HG03064 (cell line): ENCODE data around the gene CLEC16A.

Source experiments
- ATAC-seq: cut with Tn5 transposase; IDR thresholded peaks from one replicate; pipeline ENCODE4 v1.9.1; 2021; ENCODE audit warnings: low read depth; ENCODE audit not compliant: unreplicated experiment

CLEC16A gene

DNA sequence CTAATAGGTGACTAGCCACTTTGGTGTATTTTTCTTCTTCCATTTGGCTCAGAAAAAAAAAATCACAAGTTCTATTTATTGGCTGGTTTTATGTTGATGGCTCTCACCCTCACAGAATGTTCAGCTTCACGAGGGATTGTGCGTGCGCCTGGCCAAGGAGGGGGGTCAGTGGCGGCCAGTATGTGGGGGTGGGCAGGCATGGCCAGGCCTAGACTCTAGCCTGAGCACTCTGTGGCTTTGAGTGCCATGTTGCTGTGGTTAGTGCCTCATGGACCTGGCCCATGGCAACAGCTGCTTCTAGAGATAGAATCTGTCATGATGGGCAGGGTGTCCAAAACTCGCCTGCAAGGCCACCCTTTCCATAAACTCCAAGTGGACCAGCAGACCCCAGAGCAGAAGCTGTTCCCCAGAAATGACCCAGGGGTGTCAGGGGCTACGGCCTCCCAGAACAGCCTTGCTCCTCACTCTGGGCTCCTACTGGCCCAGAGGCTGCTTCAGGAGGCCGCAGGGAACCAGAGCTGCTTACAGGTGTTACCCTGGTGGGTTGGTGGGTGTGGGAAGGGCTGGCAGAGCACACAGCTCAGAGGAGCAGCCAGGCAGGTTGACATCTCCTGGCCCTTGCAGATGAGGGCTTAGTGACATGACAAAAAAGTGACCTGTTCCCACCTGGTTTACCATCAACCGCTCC is 186.8 kb downstream of the CLEC16A start:
- ATAC-seq: no peak

DNA sequence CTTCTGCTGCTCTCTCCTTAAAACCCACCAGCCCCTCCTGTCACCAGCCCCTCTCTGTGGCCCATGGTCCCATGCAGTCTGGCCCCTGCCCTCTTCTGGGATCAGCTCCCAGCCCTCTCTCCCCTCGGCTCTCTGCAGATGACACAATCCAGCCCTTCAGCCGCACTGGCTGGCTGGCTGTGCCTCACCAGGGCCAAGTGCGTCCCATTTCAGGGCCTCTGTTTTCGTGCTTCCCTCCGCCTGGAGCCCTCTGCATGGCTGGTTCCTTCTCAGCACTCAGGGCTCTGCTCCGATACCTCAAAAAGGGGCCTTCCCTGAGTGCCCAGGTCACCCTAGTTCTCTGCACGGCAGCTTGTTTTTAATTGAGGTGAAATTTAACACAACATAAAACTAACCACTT is 187.3 kb downstream of the CLEC16A start:
- ATAC-seq: no peak

DNA sequence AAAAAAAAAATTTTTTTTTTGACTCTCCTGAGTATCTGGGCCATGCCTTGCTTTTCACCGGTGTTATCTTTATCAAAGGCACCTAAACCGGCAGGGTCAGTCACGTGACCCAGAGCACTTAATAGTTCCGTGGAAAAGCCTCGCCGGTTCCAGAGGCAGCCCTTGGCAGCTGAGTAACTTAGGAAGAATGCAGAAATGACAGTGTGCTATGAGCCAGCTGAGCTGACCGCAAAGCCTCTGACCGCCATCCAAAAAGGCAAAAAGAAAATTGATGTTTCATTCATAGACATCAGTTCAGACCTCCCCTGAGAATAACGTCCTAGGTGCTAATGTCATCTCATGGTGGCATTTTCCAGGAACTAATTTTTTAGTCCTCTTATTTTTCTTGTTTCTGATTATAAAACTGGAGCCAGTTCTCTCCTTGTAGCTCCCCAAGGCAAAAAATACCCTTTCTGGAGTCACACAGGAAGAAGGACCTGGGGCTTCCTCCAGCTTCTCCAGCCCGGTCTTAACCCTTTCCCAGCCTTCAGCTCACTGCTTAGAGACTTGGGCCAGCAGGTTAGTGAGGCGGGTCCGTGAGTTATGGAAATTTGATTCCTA is 189.1 kb downstream of the CLEC16A start:
- ATAC-seq: no peak

DNA sequence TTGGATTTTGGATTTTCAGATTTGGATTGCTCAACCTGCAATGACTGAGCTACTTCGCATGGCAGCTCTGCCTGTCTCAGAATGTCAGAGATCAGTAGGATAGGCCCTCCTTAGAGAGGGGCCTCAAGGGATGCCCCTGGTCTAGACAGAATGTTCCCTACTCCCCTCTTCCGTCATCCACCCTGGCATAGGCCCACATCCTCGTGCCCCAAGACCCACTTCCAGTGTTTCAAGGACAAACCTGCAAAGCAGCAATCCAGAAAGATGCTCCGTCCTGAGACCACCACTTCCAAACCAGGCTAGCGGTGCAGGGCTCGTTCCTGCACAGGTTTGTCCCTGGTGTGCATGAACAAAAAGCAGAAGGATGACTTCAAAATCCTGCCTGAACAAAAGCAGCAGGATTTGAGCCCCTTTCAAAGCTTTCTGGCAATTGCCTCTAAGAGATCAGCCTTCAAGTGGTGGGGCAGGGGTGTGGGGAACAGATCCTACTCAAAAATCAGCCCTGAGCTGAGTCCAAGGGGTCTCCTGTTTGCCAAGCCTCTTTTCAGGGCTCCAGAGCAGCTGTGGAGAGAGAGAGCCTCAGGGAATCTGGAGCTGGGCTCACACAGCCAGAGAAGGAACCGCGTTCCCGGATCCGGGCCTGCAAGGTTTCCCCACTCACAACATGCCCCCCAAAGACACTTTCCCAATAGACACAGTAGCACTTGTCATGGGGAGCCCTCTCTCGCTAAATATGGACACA is 190.5 kb downstream of the CLEC16A start:
- no peak for ATAC-seq

DNA sequence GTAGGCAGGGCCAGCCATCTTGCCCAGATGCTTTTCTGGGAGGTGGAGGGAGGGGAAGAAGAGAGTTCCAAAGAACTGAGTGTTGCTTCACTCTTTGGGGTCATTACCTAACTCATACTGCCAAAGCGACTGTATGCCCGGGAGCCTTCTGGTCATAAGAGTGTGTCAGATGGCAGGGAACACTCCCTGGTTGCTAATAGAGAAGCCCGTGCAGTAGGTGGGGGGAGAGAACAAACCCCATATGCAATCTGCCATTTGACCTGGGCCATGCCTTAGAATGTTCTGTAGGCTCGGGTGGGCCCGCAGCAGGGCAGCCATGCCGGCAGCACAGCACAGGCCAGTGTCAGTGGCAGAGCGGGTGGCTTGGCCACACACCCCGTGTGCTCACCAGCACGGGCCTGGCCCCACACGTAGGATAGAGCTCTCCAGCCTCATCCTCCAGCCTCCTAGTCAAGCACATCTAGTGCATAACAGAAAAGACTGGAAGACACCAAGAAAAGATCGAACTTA is 191.2 kb downstream of the CLEC16A start:
- no peak for ATAC-seq

DNA sequence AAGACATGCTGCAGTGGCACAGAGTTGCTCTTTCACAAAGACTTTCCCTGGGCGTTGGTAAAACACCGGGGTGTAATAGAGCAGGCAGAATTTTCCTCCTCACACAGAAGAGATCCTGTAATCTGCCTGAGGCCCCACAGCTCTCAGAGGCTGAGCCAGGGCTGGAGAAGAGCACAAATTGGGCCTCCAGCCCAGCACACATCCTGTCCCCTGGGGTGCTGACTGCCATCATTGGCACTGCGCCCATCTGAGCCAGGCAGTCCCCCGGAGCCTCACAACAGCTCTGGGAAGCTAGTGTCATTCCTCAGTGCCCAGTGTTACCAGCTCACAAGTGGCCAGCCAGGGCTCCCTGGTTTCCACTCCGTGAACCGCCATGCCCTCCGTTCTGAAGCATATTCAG is 192.2 kb downstream of the CLEC16A start:
- no peak for ATAC-seq

DNA sequence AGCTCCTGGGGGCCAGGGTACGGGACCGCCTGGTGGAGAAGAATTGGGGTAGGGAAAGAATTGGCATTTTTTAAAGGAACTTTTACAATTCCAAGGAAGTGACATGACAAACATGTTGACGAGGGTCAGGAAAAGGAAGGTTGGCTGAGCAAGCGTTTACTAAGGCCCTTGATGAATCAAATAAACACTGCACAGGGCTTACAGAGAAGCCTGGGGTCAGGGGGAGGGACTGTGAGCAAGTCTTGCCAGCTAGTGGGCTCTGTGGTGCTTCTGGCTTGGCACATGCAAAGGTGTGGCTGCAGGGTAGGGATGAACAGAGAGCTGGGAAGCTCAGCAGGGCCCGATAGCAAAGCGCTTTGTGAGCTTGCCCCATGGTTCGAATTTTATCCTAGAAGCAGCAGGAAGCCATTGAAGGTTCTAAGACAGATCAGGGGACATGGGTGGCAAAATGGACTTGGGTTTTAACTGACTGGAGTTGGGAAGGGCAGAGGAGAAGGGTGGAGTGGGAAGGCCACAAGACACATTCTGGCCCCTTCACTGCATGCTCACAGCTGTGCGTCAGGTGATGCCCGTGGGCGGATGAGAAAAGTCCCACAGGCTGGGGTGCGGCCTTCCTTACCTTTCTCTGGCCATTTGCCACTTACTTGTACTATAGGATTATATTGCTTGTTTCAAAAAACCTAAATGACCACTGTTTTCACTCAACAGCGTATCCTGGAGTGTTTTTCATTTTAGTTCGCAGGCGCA is 193.8 kb downstream of the CLEC16A start:
- ATAC-seq: no peak

DNA sequence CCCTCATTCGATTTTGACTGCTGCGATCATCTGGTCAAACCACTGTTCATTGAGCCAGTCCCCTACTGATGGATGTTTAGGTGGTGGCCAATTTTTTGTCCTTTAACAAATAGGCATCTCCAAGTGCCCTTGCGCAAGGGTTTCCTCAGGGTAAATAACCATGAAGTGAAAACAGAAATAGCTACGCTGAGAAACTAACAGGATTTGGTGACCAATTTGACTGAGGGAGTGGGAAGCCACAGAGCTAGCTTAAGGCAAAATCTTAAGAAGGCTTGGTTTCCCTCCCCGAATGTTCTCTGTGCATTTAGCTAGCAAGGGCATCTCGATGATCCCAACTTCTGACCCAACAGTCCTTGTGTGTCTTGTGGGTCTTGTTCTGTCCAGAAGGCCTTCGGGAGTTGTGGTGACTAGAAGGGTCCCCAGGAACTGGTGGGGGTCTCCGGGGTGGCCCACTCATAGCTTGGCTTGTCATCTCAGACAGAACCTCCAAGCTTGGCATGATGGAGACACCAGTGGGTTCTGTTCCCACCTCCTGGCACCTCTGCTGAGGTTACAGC is 194.5 kb downstream of the CLEC16A start:
- no peak for ATAC-seq

DNA sequence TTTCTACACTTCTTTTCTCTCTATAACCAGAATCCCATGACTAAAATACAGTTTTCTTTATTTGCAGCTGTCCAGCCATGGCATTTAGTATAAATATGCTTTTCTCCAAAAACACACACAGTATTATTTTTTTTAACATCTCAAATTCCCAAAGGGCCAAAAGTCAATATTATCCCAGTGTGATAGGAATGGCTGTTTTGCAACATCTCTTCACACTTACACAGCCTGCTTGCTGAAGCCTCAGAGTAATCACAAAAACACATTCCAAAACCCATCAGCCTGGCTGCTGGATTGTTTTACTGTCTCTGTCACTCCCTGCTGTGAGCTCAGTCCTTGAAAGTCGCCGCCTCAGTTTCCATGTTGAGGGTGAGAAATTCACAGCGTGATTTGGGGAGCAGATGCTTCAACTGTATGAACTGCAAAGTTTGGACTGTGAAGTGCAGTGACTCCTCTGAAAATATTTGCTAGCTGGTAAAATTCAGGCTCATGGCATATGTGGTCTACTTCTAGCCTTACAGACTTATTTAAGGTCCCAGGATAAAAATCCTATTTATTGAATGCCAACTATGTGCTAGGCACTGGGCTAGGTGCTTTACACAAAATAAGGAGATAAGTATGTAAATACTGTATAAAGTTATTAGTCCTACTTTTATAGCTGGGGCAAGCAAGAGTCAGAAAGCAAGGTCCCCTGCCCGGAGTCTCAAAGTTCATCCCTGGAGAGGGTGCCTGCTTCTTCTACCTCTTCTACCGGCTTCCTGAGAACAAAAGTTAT is 195.1 kb downstream of the CLEC16A start:
- ATAC-seq: no peak

DNA sequence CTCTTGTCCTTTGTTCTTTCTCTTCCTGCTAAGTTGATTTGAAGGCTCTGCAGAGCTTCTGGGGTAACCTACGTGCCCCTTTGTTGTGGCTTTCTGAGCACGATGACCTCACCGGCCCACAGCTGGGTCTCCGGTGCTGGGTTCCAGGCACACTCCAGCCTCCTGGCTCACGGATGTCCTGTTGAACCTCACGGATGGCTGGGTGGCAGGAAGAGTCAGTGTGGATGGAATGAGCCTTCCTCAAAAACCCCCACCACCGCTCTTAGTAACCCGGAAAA is 195.7 kb downstream of the CLEC16A start:
- no peak for ATAC-seq

DNA sequence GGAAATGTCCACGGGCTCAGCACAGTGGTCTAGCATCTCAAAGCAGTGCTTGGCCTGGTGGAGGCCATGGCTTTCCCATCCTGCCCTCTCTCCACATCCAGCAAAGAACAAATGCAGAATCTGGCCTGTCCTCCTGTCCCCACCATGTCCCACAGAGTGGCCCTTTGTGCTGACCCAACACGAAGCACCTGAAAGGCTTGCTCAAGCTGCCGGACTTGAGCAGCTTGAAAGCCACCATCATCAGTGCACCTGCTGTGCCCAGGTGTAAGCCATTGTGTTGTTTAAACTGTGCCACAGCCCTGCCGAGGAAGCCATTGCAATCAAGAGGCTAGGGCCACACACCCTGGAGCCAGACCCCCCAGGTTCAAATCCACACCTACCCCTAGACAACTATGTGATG is 196.1 kb downstream of the CLEC16A start:
- no peak for ATAC-seq

DNA sequence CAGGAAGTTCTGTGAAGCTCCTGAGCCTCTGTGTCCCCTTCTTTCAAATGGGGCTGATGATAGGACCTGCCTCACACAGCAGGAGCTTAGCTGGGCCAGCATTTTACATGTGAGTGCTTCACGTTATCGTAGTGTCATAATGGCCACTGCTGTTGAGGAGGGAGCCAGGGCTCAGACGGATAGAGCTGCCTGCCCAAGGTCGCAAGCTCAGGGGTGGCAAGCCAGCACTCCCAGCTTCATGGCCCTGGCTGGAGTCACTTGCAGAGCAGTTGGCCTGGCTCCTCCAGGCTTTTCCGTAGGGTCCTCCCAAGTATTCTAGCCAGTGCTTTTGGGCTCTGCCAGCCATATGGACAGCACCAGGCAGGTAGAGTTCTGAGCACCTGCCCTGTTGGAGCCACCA is 196.5 kb downstream of the CLEC16A start:
- no peak for ATAC-seq

DNA sequence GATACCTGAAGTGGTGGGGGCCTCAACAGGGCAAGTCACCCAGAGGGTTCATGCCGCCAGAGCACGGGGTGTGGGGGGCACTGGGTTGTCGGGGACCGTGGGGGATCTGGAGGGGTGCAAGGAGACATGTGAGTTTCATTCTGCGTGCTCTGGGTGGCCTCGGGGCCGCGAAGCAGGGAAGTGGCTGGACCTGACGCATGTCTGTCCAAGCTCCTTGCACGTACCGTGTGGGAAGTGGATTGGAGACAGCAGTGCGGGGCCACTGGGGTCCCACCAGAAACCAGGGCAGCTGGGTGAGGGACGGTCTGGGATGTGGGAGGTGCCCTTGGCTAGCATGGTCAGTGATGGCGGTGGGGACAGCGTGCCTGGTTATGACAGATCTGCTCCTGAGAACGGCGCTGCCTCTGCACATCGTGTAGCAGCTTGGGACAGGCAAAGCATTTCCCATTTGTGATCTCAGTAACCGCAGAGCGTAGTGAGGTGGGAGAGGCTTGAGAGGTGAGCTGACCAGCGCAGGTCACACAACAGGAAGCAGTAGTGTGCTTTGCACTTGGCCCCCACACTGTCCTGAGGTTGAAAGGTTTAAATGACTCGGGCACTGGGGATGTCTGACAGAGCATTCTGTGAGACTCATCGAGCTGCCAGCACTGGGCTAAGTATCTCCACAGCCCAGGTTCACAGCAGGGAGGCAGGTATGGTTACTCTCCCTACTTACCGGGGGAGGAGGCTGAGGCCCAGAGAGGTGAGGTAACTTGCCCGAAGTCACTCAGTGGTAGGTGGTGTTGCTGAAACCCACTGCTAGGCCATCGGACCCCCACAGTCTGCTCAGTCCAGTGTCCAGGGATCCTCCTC is 197.3 kb downstream of the CLEC16A start:
- no peak for ATAC-seq

DNA sequence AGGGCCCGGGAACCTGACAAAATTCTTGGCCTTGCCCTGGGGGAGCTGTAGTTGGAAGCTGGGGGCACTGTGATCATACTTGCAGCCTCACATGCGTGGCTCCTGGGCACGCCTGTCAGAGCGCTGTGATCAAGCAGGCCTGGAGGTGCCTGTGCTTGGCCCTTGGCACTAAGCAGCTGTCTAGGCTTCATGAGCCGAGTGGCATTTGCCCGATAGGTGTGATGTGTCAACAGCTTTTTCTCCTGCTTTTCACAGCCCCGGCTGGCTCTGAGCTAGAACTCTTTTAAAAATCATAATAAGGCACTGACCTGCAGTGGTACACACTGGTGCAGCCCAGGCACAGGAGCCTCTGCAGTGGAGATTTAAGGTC is 197.9 kb downstream of the CLEC16A start:
- ATAC-seq: no peak

DNA sequence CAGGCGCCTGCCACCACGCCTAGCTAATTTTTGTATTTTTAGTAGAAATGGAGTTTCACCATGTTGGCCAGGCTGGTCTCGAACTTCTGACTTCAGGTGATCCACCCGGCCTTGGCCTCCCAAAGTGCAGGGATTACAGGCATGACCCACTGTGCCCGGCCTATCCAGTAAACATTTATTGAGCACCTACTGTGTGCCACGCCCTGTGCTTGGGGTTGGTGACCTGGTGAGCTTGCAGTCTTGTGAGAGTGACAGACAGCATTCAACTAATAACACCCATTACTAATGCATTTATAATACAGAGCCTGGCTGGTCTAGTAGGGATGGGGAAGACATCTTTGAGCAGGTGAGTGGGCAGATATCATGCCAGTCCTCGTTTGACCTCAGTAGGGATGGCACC is 198.6 kb downstream of the CLEC16A start:
- ATAC-seq: no peak

DNA sequence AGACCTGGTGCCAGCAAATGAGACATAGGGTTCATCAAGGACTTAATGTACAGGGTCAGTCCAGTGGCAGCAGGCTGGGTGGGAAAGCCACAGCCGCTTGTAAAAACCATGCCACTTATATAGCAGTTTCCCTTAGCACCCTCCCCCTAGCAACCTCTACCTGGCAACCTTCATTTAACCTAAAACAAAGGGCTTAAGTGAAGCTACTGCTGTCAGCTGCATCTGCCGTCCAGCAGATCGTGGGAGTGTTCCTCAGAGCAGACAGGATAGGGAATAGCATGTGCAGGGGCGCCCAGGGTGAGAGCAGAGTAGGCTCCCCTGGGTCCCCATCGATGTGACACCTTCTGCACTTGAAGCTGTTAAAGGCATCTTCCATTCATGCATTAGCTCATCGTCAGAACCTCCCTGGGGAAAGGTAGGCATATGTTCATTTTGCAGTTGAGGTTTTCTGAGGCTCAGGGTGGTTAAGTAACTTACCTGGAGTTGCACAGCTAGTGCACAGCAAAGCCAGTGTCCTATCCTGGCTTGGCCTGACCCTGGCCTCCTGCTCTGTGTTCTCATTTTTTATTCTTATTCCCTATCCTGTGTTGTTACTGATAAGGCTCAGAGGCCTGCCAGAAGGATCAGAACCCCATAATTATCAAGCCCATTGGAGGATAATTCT is 199.1 kb downstream of the CLEC16A start:
- no peak for ATAC-seq

DNA sequence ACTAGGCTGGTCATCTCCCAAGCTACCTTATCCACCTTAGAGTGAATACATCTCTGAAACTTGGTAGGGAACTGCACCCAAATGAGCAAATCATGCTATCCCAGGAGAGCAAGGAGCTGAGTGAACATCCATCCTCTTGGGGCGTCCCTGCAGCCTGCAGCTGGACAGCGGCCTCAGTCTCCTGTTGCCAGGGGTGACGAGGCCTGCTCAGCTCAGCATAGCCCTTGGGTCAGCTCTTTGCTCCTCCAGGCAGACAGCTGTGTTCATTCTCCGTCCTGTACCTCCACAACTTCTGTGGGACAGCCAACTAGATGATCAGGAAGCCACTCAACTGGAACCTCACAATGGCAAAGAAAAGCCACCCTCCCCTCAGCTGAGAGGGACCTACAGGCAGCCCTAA is 199.8 kb downstream of the CLEC16A start:
- ATAC-seq: no peak

DNA sequence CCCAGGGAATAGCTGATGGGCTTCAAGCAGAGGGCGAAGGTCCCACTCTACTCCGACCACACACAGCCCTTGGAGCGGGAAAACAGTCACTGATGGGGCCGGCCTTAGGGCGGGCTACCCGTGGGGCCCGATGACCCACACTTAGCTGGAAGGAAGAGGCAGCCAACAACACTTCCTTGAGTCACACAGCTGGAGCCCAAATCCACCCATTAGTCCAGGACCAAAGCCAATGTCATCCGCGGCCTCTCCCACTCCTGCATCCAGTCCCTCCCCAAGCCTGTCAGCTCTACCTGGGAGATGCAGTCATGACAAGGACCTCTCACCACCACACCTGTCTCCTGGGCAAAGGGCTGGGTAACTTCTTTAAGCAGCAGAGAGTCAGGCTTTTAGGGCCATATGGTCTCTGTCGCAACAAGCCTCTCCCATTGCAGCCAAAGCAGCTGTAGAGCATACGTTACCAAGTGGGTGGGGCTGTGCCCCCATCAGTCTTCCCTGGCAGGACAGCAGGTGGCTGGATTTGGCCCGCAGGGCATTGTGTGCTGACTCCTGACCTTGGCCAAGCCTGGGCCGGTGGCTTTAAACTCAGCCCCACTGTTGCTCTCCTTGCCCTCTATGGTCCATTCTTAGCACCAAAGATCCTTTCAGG is 200.9 kb downstream of the CLEC16A start:
- ATAC-seq: no peak
